WTC11 (cell line): ENCODE data around the gene CT47B1.

ENCODE experiments used
- ELF4 ChIP-seq: sonication (generic); formaldehyde crosslinking; IDR thresholded peaks from 2 replicates; pipeline ENCODE4 v1.8.1; 2022; ENCODE audit warnings: low read depth, mild to moderate bottlenecking, moderate library complexity, missing genetic modification reagents
- ESRRA ChIP-seq: sonication (generic); formaldehyde crosslinking; IDR thresholded peaks from 2 replicates; pipeline ENCODE4 v1.8.1; 2022; ENCODE audit warnings: mild to moderate bottlenecking, missing genetic modification reagents, borderline replicate concordance
- TF ChIP-seq, protein P1 (sequence below): sonication (generic); formaldehyde crosslinking; IDR thresholded peaks from 2 replicates; pipeline ENCODE4 v1.8.1; 2023; ENCODE audit warnings: mild to moderate bottlenecking, moderate library complexity, missing genetic modification reagents
- TF ChIP-seq, protein P2 (sequence below): sonication (generic); formaldehyde crosslinking; IDR thresholded peaks from 2 replicates; pipeline ENCODE4 v1.8.0; 2022; ENCODE audit warnings: mild to moderate bottlenecking, missing genetic modification reagents

DNA sequence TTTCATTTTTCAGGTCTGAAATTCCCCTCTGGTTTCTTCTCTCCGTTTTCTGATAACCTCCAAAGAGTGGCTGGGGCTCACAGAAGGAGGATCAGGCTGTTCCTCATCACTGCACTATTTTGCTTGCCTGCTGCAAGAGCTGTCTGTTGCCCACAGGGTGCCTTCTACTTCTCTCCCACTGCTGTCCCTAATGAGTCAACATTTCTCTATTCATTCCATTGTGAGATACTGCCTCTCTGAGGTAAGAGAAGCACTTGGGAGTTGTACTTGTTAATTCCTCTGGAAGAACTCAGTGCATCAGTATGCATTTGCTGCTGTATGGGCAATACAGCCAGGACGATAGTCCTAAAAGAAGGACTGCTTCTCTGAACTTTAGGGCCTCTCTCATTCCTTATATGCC is 34.8 kb downstream of the CT47B1 start:
- TF ChIP-seq ELF4 (CRISPR knock-in tag) (no peak), ESRRA (no peak)
- TF ChIP-seq, protein P1, sequence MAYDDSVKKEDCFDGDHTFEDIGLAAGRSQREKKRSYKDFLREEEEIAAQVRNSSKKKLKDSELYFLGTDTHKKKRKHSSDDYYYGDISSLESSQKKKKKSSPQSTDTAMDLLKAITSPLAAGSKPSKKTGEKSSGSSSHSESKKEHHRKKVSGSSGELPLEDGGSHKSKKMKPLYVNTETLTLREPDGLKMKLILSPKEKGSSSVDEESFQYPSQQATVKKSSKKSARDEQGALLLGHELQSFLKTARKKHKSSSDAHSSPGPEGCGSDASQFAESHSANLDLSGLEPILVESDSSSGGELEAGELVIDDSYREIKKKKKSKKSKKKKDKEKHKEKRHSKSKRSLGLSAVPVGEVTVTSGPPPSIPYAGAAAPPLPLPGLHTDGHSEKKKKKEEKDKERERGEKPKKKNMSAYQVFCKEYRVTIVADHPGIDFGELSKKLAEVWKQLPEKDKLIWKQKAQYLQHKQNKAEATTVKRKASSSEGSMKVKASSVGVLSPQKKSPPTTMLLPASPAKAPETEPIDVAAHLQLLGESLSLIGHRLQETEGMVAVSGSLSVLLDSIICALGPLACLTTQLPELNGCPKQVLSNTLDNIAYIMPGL (CRISPR knock-in tag): no peak
- TF ChIP-seq, protein P2, sequence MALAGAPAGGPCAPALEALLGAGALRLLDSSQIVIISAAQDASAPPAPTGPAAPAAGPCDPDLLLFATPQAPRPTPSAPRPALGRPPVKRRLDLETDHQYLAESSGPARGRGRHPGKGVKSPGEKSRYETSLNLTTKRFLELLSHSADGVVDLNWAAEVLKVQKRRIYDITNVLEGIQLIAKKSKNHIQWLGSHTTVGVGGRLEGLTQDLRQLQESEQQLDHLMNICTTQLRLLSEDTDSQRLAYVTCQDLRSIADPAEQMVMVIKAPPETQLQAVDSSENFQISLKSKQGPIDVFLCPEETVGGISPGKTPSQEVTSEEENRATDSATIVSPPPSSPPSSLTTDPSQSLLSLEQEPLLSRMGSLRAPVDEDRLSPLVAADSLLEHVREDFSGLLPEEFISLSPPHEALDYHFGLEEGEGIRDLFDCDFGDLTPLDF (CRISPR knock-in tag): no peak
